C4-2B (cell line): ENCODE results near the gene ASXL1.

ENCODE experiments used
- CTCF ChIP-seq: fragments of 450-650 bp; conservative IDR thresholded peaks from 2 replicates; pipeline ENCODE4 v1.5.1; 2017; ENCODE audit warnings: mild to moderate bottlenecking
- ZFX ChIP-seq: fragments of 450-650 bp; IDR thresholded peaks from 2 replicates; pipeline ENCODE4 v1.6.1; 2017

GRCh38 chr20:32436968-32437367 is 78.8 kb downstream of the ASXL1 start:
- TF ChIP-seq CTCF = no peak
- TF ChIP-seq ZFX = no peak
